GM23338 (cell line): Measurements from ENCODE around the gene PFKFB1.

Experiments
- CREB1 ChIP-seq: fragments of 250-450 bp; sonication (Bioruptor Pico); IDR thresholded peaks from 2 replicates; pipeline ENCODE4 v1.5.0; 2020; ENCODE audit warnings: low read depth, mild to moderate bottlenecking, moderate library complexity
- EZH2 ChIP-seq: fragments of 200-600 bp; sonication (generic); IDR thresholded peaks from one replicate; pipeline ENCODE4 v1.8.0; 2017; ENCODE audit warnings: antibody characterized with exemption, mild to moderate bottlenecking, low read depth; ENCODE audit not compliant: unreplicated experiment
- JUNB ChIP-seq: IDR thresholded peaks from one replicate; pipeline ENCODE4 v1.6.1; 2016; ENCODE audit warnings: antibody characterized with exemption; ENCODE audit not compliant: unreplicated experiment
- POLR2AphosphoS5 ChIP-seq: IDR thresholded peaks from 2 replicates; pipeline ENCODE4 v1.6.1; 2016; ENCODE audit warnings: antibody characterized with exemption, low read depth
- TF ChIP-seq, protein P1 (sequence below): IDR thresholded peaks from one replicate; pipeline ENCODE4 v1.6.1; 2018; ENCODE audit warnings: antibody characterized with exemption; ENCODE audit not compliant: unreplicated experiment
- TF ChIP-seq, protein P2 (sequence below), 2 experiments: fragments of 200-600 bp in 1 of 2; sonication (generic) in 1 of 2; conservative IDR thresholded peaks; 2 replicates each; pipeline versions ENCODE4 v1.5.1 to v1.6.1; 2016 to 2017; ENCODE audit warnings: antibody characterized with exemption in 2 of 2, low read depth in 2 of 2, mild to moderate bottlenecking in 2 of 2, moderate library complexity in 1 of 2
- TF ChIP-seq, protein P3 (sequence below): IDR thresholded peaks from 2 replicates; pipeline ENCODE4 v1.6.1; 2016; ENCODE audit warnings: antibody characterized with exemption

DNA sequence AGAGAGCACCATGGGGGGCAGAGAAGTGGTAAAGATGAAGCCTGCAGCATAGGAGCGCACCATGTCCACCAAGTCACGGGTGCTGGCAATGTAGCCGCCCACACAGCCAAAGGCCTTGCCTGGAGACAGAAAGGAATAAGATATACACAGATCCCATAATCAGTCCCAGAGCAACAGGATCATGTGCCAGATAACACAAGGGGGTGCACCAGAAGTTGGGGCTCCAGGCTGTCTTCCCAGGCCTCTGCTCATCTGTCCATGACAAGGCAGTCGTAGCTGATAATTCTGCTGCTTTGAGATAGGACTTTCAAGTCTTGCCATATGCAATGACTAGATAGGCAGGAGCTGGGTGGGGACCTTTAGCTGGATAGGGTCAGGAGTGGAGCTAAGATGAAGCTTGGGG lies 20.9 kb upstream of the PFKFB1 start:
- TF ChIP-seq EZH2 (no peak), JUNB (no peak), POLR2AphosphoS5 (no peak), CREB1 (CRISPR knock-in tag) (no peak)
- TF ChIP-seq, protein P1, sequence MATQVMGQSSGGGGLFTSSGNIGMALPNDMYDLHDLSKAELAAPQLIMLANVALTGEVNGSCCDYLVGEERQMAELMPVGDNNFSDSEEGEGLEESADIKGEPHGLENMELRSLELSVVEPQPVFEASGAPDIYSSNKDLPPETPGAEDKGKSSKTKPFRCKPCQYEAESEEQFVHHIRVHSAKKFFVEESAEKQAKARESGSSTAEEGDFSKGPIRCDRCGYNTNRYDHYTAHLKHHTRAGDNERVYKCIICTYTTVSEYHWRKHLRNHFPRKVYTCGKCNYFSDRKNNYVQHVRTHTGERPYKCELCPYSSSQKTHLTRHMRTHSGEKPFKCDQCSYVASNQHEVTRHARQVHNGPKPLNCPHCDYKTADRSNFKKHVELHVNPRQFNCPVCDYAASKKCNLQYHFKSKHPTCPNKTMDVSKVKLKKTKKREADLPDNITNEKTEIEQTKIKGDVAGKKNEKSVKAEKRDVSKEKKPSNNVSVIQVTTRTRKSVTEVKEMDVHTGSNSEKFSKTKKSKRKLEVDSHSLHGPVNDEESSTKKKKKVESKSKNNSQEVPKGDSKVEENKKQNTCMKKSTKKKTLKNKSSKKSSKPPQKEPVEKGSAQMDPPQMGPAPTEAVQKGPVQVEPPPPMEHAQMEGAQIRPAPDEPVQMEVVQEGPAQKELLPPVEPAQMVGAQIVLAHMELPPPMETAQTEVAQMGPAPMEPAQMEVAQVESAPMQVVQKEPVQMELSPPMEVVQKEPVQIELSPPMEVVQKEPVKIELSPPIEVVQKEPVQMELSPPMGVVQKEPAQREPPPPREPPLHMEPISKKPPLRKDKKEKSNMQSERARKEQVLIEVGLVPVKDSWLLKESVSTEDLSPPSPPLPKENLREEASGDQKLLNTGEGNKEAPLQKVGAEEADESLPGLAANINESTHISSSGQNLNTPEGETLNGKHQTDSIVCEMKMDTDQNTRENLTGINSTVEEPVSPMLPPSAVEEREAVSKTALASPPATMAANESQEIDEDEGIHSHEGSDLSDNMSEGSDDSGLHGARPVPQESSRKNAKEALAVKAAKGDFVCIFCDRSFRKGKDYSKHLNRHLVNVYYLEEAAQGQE: no peak
- TF ChIP-seq, protein P2, sequence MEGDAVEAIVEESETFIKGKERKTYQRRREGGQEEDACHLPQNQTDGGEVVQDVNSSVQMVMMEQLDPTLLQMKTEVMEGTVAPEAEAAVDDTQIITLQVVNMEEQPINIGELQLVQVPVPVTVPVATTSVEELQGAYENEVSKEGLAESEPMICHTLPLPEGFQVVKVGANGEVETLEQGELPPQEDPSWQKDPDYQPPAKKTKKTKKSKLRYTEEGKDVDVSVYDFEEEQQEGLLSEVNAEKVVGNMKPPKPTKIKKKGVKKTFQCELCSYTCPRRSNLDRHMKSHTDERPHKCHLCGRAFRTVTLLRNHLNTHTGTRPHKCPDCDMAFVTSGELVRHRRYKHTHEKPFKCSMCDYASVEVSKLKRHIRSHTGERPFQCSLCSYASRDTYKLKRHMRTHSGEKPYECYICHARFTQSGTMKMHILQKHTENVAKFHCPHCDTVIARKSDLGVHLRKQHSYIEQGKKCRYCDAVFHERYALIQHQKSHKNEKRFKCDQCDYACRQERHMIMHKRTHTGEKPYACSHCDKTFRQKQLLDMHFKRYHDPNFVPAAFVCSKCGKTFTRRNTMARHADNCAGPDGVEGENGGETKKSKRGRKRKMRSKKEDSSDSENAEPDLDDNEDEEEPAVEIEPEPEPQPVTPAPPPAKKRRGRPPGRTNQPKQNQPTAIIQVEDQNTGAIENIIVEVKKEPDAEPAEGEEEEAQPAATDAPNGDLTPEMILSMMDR (conservative IDR thresholded peaks at IDR 0.05; ENCODE audit: low read depth in 2 of 2): no peak
- TF ChIP-seq, protein P3, sequence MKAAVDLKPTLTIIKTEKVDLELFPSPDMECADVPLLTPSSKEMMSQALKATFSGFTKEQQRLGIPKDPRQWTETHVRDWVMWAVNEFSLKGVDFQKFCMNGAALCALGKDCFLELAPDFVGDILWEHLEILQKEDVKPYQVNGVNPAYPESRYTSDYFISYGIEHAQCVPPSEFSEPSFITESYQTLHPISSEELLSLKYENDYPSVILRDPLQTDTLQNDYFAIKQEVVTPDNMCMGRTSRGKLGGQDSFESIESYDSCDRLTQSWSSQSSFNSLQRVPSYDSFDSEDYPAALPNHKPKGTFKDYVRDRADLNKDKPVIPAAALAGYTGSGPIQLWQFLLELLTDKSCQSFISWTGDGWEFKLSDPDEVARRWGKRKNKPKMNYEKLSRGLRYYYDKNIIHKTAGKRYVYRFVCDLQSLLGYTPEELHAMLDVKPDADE: no peak
